Adipose tissue (tissue), 3 donors: Measurements from ENCODE around the gene KDM2B. TPM values are rescaled to one million over a fixed set of nuclear protein-coding genes. Genes with fewer than 3 reads are reported as not detected.

Experiments used
- H3K27ac ChIP-seq: one replicate; pipeline ENCODE4 v1.5.1; 2013; ENCODE audit warnings: low read depth, low read length
- WGBS, 3 donors: extraction: QIAGEN DNeasy Blood & Tissue Kit; methylation state at CpG; one replicate each; pipeline ENCODE4 v1.1.7; 2013; 5-methylcytosine and 5-hydroxymethylcytosine counted together
- polyA plus RNA-seq, 3 donors: library from polyadenylated mRNA; stranded (reverse); fragments of 200-250 nt; gene quantifications; one replicate each; pipeline ENCODE4 v1.2.3, GENCODE V29; 2013
- donor health status: healthy with polysubstance abuse.
- donor health status: Bipolar disorder and iron deficiency.
- donor health status: healthy.

KDM2B gene
- polyA plus RNA-seq: 1 to 10 TPM; 6.1 to 9.8 (median 9.3) TPM

DNA sequence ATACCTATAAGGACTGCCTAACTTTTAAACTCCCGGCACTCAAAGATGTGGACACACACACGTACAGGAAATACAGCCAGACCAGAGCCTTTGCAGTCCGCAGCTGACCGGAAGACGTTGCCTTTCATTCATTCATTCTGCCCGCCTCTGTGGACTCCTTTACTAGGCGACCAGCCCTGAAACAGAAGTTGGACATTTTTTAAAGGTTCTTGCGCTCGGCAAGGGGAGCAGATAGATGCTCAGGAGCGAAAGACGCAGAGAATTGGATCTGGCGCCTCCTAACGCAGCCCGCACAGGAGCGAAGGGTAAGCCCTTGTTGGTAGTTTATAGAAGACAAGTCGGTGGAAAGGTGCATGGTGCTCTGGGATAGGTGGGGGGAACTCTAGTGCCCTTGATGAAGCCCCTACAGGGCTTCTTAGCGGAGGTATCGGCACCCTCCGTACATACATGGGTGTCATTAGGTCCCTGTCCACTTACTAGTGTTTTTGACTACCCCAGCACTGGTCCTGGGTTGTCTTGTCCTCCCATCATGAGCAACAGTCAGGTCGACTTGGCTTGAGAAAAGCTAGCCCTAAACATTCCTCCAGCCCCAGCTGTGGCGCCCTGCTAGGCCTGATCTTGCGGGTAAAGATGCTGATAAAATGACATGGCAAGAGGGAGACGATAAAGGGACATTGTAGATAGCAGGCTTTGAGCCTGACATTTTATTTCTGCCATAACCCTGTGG is at the start of gene KDM2B:
TSS of gene KDM2B (minus strand) at position 65 of the 727 bp plus-strand sequence. CDS start 112 bp downstream, outside the sequence.
- WGBS, 3 donors: 27 to 49% (median 27%) methylated on average over 23 of the region's 23 CpGs
- H3K27ac ChIP-seq: no peak within 1 kb of the TSS

DNA sequence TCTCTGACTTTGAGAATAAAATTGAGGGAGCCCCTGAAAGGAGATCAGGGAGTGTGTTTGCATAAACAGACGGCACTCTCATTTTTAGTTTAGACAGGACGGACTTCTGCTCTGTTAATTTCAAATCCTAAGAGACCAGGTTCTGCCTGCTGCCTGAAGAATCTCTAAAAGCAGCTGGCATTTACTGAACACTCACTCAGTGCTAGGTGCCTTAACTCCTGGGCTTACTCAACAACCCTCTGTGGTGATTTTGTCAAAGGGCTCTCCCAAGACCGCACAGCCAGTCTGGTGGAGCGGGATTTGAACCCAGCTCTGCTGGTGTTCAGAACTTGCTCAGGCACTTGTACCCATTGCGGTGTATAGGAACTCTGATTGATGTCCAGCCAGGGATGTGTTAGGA is 47.7 kb upstream of the KDM2B start:
- 71 to 80% (median 75%) methylated on average over 5 of the region's 5 CpGs for WGBS, 3 donors
- H3K27ac ChIP-seq: no peak overlapping the region

DNA sequence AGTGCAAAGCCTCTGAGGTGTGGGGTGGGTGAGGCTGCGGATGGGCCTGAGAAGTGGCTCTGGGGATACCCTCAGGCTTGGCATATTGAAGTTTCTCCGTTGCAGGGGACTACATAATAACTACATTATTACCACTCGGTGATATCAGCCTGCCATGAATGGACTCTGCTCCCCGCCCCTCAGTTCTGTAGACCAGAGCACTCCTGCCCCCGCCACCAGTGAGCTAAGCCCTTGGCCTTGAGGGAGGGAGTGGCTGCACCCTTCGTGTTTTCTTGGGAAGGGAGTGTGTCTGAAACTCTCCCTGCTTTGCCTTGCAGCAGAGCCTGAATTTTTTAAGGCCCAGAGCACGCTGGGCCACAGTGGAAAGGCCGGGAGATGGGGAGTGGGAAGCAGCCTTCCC is 47.2 kb upstream of the KDM2B start:
- 38 to 51% (median 50%) methylated on average over 8 of the region's 8 CpGs for WGBS, 3 donors
- no peak overlapping the region for H3K27ac ChIP-seq

- peak overlapping the region; percentile 90 for H3K27ac ChIP-seq
- 0 to 1% (median 0%) methylated on average over 45 to 53 of the region's 53 CpGs for WGBS, 3 donors
These were observed 46.2 kb upstream of the KDM2B start for GRCh38 chr12:121626853-121627640.

DNA sequence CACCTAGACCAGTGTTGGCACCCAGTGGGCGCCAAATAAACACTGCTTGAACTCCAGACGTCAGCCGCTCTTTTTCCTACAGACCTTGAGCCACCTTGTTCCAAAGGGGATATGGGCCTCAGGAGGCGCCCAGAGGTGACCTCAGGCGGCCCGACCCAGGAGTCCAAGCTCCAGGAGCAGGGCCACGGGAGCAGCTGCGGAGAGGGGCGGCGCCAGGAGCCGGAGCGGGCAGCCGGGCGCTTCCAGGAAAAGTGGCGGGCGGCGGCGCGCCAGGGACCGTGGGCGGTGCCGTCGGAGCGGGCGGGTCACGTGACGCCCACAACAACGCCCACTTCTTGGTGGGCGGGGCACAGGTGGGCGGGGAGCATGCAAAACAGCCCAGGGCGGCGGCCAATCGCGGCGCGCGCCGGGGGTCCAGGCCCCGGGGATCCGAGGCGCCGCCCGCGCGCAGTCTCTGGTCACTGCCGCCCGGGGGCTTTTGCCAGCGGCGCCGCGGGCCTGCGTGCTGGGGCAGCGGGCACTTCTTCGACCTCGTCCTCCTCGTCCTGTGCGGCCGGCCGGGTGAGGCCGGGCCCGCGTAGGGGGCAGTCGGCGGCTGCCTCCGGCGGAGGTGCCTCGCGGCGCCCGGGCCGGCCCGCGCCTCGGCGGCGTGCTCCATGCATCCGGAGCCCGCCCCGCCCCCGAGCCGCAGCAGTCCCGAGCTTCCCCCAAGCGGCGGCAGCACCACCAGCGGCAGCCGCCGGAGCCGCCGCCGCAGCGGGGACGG is 45.4 kb upstream of the KDM2B start, which contains the start of gene ORAI1:
TSS of gene ORAI1 (plus strand) at position 444 of the 766 bp plus-strand sequence.
- peak within 1 kb of the TSS; percentile 90 for H3K27ac ChIP-seq
- 0 to 1% (median 1%) methylated on average over 35 to 92 of the region's 92 CpGs for WGBS, 3 donors

- 72 to 76% (median 76%) methylated on average over 8 of the region's 8 CpGs for WGBS, 3 donors
- no peak overlapping the region for H3K27ac ChIP-seq
These were observed 39.6 kb upstream of the KDM2B start for GRCh38 chr12:121620333-121620891.

GRCh38 chr12:121618659-121619233 is 37.9 kb upstream of the KDM2B start:
- WGBS, 3 donors: 76 to 87% (median 83%) methylated on average over 5 of the region's 5 CpGs
- H3K27ac ChIP-seq: no peak overlapping the region

DNA sequence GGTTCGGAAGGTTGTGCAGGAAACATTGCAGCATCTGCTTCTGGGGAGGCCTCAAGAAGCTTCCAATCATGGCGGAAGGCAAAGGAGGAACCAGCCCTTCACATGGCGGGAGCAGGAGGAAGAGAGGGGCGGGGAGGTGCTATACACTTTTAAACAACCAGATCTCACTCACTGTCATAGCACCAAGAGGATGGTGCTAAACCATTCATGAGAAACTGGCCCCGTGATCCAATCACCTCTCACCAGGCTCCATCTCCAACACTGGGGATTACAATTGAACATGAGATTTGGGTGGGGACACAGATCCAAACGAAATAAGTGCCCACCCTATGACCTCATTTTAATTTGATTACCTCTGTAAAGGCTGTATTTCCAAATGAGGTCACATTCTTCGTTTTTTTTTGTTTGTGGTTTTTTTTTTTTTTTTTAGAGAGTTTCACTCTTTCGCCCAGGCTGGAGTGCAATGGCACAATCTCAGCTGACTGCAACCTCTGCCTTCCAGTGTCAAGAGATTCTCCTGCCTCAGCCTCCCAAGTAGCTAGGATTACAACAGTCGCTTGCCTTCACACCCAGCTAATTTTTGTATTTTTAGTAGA is 34.1 kb upstream of the KDM2B start:
- H3K27ac ChIP-seq: no peak overlapping the region
- WGBS, 3 donors: 61 to 86% (median 74%) methylated on average over 9 of the region's 9 CpGs

GRCh38 chr12:121613462-121613861 is 32.6 kb upstream of the KDM2B start:
- 91 to 96% (median 93%) methylated on average over 7 of the region's 7 CpGs for WGBS, 3 donors
- no peak overlapping the region for H3K27ac ChIP-seq

- WGBS, 3 donors: 85 to 91% (median 88%) methylated on average over 2 of the region's 2 CpGs
- no peak overlapping the region for H3K27ac ChIP-seq
These were observed 30.5 kb upstream of the KDM2B start for GRCh38 chr12:121611306-121611705.

DNA sequence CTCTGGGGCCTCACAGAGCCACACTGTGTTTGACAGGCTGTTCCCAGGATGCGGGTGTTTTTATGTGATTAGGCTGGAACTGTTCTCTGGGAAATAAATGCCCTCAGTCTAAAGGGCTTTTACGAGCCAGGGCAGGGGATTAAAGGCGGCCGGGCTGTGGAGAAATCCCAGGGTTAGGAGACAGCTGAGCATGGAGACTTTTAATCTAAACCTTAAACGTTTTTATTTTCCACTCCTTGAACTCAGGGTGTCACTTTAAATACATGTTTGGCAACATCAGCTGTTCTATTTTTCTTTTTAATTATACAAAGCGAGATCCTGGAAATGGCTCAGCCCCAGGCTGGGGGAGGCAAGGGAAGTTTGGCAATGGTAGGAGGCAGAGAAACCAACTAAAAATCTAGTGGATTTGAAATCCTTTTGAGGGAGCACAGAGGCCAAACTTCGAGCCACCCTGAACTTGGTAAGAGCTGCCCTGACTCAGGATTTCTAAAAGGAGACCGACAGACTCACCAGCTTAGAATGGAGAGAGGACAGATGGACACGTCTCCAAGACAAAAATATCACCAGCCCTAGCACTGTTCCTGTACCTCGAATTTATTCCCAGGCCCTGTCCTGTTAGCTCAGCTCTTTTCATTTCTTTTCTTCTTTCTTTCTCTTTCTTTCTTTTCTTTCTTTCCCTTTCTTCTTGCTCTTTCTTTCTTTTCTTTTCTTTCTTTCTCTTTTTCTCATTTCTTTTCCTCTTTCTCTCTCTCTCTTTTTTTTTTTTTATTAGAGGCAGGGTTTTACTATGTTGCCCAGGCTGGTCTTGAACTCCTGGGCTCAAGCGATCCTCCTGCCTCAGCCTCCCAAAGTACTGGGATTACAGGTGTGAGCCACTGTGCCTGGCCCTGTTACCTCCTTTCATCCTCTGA is 29.7 kb upstream of the KDM2B start:
- WGBS, 3 donors: 33 to 48% (median 38%) methylated on average over 11 of the region's 11 CpGs
- no peak overlapping the region for H3K27ac ChIP-seq

DNA sequence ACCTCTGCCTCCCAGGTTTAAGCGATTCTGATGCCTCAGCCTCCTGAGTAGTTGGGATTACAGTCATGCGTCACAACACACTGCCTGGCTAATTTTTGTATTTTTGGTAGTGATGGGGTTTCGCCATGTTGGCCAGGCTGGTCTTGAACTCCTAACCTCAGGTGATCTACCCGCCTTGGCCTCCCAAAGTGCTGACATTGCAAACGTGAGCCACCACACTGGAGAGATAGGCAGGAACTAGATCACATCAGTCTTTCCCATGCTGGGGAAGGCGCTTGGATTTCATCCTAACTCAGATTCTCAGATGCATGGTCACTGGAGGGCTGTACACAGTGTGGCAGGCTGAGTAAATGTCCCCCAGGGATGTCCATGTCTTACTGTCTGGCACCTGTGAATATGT is 27.5 kb upstream of the KDM2B start:
- no peak overlapping the region for H3K27ac ChIP-seq
- WGBS, 3 donors: 88 to 93% (median 93%) methylated on average over 6 of the region's 6 CpGs

DNA sequence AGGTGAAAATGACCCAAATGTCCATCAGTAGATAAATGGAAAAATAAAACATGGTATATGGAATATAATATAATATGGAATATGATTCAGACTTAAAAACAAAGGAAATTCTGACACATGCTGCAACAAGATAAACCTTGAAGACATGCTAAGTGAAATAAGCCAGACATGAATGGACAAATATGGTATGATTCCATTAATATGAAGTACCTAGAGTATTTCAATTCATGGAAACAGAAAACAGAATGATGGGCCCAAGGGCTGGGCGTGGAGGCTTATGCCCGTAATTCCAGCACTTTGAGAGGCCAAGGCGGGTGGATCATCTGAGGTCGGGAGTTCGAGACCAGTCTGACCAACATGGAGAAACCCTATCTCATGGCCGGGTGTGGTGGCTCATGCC is 22.8 kb upstream of the KDM2B start:
- 96 to 97% (median 97%) methylated on average over 6 of the region's 6 CpGs for WGBS, 3 donors
- no peak overlapping the region for H3K27ac ChIP-seq

GRCh38 chr12:121602766-121603165 is 21.9 kb upstream of the KDM2B start:
- WGBS, 3 donors: 84 to 95% (median 90%) methylated on average over 6 of the region's 6 CpGs
- H3K27ac ChIP-seq: no peak overlapping the region

DNA sequence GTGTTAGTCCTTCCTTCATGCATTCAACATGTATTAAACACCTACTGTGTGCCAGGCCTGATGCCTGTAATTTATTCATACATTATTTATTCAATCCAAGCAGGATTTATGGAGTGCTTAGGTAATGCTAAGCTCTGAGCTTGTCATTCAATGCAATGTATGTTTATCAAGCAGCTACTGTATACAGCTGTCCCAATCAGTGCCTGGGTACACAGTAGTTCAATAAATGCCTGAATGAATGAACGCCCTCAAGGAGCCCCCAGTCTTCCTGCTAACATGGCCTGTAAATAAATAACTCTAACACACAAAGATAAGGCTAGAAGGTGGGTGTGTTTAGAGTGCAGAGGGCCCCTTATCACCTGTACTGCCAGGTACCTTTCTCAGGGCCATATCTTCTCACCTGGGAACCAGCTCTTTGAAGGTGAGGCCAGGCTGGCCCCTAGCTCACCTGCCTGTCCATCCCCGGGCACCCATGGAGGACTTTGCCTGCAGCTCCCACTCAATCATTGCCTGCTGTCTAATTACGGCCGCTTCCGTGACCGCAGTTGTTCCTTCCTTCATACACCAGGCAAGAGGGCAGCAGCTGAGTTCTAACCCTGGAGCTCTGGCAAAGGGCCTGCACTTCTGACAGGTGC is 20.0 kb upstream of the KDM2B start:
- no peak overlapping the region for H3K27ac ChIP-seq
- WGBS, 3 donors: 26 to 78% (median 60%) methylated on average over 6 of the region's 6 CpGs

DNA sequence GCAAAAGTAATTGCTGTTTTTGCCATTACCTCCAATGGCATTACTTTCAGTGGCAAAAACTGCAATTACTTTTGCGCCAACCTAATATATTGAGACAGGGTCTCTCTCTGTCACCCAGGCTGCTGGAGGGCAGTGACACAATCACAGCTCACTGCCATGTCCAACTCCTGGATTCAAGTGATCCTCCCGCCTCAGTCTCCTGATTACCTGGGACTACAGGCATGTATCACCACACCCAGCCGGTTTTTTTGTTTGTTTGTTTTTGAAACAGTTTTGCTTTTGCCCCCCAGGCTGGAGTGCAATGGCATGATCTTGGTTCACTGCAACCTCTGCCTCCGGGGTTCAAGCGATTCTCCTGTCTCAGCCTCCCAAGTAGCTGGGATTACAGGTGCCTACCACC is 15.7 kb upstream of the KDM2B start:
- 93 to 96% (median 95%) methylated on average over 5 of the region's 5 CpGs for WGBS, 3 donors
- H3K27ac ChIP-seq: no peak overlapping the region
